ENCODE measurements around the gene RNF115. TPM values are rescaled to one million over a fixed set of nuclear protein-coding genes. Genes with fewer than 3 reads are reported as not detected.

The RNF115 gene
- total RNA-seq, 1 experiment from 2014 or later: 11.0 TPM

DNA sequence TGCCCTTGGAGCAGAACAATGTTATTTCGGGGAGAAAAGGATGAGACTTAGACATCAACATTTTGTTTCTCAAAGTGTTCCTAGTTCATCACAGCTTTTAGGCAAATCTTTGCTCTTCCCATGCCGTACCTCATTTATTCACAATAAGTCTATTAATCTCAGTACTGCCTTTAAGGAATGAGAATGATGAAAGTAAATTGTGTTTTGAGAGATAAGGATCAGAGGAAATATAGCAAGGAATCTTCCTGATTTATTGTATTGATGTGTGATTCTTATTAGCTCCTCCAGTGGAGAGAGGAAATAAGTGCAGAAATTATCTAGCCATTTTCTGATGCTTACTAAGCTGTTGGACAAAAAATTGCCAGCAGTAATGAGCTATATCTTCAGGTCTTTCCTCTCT is 2.1 kb upstream of the RNF115 start:
- TF ChIP-seq, protein P1, sequence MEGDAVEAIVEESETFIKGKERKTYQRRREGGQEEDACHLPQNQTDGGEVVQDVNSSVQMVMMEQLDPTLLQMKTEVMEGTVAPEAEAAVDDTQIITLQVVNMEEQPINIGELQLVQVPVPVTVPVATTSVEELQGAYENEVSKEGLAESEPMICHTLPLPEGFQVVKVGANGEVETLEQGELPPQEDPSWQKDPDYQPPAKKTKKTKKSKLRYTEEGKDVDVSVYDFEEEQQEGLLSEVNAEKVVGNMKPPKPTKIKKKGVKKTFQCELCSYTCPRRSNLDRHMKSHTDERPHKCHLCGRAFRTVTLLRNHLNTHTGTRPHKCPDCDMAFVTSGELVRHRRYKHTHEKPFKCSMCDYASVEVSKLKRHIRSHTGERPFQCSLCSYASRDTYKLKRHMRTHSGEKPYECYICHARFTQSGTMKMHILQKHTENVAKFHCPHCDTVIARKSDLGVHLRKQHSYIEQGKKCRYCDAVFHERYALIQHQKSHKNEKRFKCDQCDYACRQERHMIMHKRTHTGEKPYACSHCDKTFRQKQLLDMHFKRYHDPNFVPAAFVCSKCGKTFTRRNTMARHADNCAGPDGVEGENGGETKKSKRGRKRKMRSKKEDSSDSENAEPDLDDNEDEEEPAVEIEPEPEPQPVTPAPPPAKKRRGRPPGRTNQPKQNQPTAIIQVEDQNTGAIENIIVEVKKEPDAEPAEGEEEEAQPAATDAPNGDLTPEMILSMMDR (conservative IDR thresholded peaks at IDR 0.05): no peak
- no peak overlapping the region for H3T11ph ChIP-seq (ENCODE audit: low read length)
- no peak overlapping the region for H4K91ac ChIP-seq (ENCODE audit: insufficient read length, low read depth, low read length)
- no peak overlapping the region for H2BK15ac ChIP-seq (ENCODE audit: low read depth, low read length)
- no peak overlapping the region for H2BK120ac ChIP-seq (ENCODE audit: low read depth, low read length, poor library complexity, severe bottlenecking)
- no peak overlapping the region for H2BK5ac ChIP-seq (ENCODE audit: insufficient read length, low read length)
- no peak for DNase-seq
- H3K23ac ChIP-seq (ENCODE audit: insufficient read length, low read depth, low read length): no peak overlapping the region
- H3K79me1 ChIP-seq (ENCODE audit: insufficient read depth, low read depth, low read length, poor library complexity, severe bottlenecking): peaks cover 3% of the 10 kb centered on the region
- no peaks in the 10 kb centered on the region for H3K27me3 ChIP-seq (ENCODE audit: insufficient read depth, low read length)
- H3K27ac ChIP-seq (ENCODE audit: insufficient read length, low read depth, low read length): no peak overlapping the region
- H4K20me1 ChIP-seq (ENCODE audit: control insufficient read depth, insufficient read depth, insufficient read length): no peaks in the 10 kb centered on the region
- Mint-ChIP-seq H3K4me3 (peak overlapping the region in 1 of 2 experiments; percentile 38; a peak in 1 of 5 replicates), H3K36me3 (ENCODE audit: insufficient read depth in 1 of 3, low read depth in 3 of 3) (peaks cover 35 to 52% (median 52%) of the 10 kb centered on the region in 3 experiments), H3K9me3 (no peaks in the 10 kb centered on the region; a peak in 1 of 5 replicates), H3K27me3 (ENCODE audit: low read depth) (peaks cover 4% of the 10 kb centered on the region), H3K27ac (no peak overlapping the region; a peak in 1 of 7 replicates), H3K4me1 (peaks cover 7% of the 10 kb centered on the region in 2 experiments; a peak in 3 of 4 replicates)
- H3K4ac ChIP-seq (ENCODE audit: low read depth, low read length): no peak overlapping the region
- no peak overlapping the region for H2AK5ac ChIP-seq (ENCODE audit: insufficient read length, low read length)
- no CpG with 5 or more reads among the region's 2 CpGs for WGBS (ENCODE audit: extremely low coverage, insufficient read length, low lambda C conversion rate)
- peaks cover 3% of the 10 kb centered on the region; the same call in 1 of the 2 replicates for H3K79me2 ChIP-seq (ENCODE audit: insufficient read depth, low read length)
- no peak overlapping the region for H4K8ac ChIP-seq (replicated peaks; ENCODE audit: insufficient read length, low read depth, low read length)
- H3K18ac ChIP-seq (ENCODE audit: insufficient read length, low read depth, low read length): no peak overlapping the region
- H2BK20ac ChIP-seq (ENCODE audit: low read depth, low read length, poor library complexity, severe bottlenecking): no peak overlapping the region
- H2AFZ ChIP-seq (ENCODE audit: low read length): no peak overlapping the region
- H4K5ac ChIP-seq (ENCODE audit: insufficient read length, low read depth, low read length): no peak overlapping the region
- H3K4me1 ChIP-seq (ENCODE audit: insufficient read depth, low read length): no peaks in the 10 kb centered on the region
- no peak overlapping the region for H3K4me2 ChIP-seq (ENCODE audit: insufficient read depth, insufficient read length, low read length)
- no peak overlapping the region for H3K9ac ChIP-seq (ENCODE audit: extremely low read depth, insufficient read length, low read length)
- no peak overlapping the region for H3K56ac ChIP-seq (ENCODE audit: insufficient read length, low read depth, low read length)
- peaks cover 7% of the 10 kb centered on the region for H3K23me2 ChIP-seq (ENCODE audit: insufficient read length, low read depth, low read length, poor library complexity, severe bottlenecking)
- no peak overlapping the region for H3K14ac ChIP-seq (ENCODE audit: insufficient read depth, low read length)
- H3K9me3 ChIP-seq (ENCODE audit: control insufficient read depth, low read depth, low read length): no peaks in the 10 kb centered on the region
- no peak overlapping the region for H2BK12ac ChIP-seq (ENCODE audit: insufficient read length, low read depth, low read length)
